ENCODE measurements around the gene INTS1. TPM values are rescaled to one million over a fixed set of nuclear protein-coding genes. Genes with fewer than 3 reads are reported as not detected.

The INTS1 gene
- polyA plus RNA-seq, 1 experiment: 21.8 TPM

DNA sequence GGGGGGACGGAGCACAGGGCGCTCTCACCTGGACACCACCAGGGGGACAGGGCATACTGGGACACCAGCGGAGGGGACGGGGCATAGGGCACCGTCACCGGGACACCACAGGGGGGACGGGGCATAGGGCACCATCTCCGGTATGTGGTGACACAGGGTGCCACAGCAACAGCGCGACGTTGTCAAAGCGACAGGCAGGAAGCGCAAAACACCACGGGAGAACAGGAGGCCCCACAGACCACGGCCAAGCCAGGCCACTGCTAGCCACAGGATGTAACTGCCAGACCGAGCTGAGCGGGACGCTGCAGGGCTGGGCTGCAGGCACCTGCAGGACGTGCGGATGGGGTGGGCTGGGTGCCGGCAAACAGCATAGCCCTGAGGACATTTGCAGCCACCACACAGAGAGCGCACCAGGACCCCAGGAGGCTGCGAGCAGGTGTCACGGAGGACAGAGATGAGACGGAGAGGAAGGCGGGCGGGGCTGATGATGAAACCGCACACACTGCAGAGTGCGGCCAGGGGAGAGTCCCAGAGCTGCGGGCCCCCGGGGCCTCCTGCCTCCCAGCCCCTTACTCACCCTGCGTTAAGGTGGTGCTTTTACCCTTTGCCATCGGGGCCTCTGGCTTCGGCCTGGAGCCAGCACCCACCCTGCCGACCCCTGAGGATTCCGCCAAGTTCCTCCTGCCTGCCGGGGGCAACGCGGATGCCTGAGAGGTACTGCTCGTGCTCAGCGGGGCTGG lies 62.4 kb downstream of the INTS1 start:
- Histone ChIP-seq H3K27me3 (ENCODE audit: control insufficient read depth, insufficient read depth, low read length) (no peaks in the 10 kb centered on the region), H3K4me3 (ENCODE audit: low read depth, low read length) (no peak overlapping the region), H3K36me3 (ENCODE audit: control insufficient read depth, insufficient read depth, low read length) (peaks cover 11% of the 10 kb centered on the region)
- TF ChIP-seq, protein P1, sequence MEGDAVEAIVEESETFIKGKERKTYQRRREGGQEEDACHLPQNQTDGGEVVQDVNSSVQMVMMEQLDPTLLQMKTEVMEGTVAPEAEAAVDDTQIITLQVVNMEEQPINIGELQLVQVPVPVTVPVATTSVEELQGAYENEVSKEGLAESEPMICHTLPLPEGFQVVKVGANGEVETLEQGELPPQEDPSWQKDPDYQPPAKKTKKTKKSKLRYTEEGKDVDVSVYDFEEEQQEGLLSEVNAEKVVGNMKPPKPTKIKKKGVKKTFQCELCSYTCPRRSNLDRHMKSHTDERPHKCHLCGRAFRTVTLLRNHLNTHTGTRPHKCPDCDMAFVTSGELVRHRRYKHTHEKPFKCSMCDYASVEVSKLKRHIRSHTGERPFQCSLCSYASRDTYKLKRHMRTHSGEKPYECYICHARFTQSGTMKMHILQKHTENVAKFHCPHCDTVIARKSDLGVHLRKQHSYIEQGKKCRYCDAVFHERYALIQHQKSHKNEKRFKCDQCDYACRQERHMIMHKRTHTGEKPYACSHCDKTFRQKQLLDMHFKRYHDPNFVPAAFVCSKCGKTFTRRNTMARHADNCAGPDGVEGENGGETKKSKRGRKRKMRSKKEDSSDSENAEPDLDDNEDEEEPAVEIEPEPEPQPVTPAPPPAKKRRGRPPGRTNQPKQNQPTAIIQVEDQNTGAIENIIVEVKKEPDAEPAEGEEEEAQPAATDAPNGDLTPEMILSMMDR (IDR thresholded peaks at IDR 0.05; ENCODE audit: insufficient read depth, low read depth, low read length): no peak
- CTCF ChIA-PET: interaction anchor here (4.2 kb wide), 1 partner anchor 9 kb away, joined by 21 read pairs; no protein-coding TSS in a partner anchor
- POLR2A ChIA-PET: no interaction called here
- DNase-seq (ENCODE audit: low read depth): no peak

DNA sequence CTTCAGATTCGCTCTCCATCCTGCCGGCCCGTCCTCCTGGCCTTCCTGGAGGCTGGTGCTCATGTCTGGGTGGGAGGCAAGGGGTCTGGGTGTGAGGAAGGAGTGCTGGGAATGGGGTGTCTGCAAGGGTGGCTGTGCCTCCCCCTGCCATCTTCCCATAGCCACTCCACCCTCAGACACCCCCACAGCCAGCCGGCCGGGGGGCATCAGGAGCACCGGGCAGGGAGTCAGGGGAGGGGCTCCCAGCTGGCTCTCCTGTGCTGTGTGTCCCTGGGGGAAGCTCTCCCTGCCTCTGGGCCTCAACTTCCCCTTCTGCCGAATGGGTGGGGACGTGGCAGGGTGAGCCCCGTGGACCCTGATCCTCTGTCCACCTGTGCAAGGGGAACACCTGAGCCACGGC lies 63.6 kb downstream of the INTS1 start:
- Histone ChIP-seq H3K27me3 (ENCODE audit: control insufficient read depth, insufficient read depth, low read length) (no peaks in the 10 kb centered on the region), H3K4me3 (ENCODE audit: low read depth, low read length) (no peak overlapping the region), H3K36me3 (ENCODE audit: control insufficient read depth, insufficient read depth, low read length) (peaks cover 11% of the 10 kb centered on the region)
- no peak for DNase-seq (ENCODE audit: low read depth)
- POLR2A ChIA-PET: no interaction called here
- CTCF ChIA-PET: interaction anchor here (1.3 to 4.2 kb wide), 2 partner anchors 8 kb away, joined by 3 to 21 read pairs; no protein-coding TSS in a partner anchor
- TF ChIP-seq, protein P1 (IDR thresholded peaks at IDR 0.05; ENCODE audit: insufficient read depth, low read depth, low read length): no peak

DNA sequence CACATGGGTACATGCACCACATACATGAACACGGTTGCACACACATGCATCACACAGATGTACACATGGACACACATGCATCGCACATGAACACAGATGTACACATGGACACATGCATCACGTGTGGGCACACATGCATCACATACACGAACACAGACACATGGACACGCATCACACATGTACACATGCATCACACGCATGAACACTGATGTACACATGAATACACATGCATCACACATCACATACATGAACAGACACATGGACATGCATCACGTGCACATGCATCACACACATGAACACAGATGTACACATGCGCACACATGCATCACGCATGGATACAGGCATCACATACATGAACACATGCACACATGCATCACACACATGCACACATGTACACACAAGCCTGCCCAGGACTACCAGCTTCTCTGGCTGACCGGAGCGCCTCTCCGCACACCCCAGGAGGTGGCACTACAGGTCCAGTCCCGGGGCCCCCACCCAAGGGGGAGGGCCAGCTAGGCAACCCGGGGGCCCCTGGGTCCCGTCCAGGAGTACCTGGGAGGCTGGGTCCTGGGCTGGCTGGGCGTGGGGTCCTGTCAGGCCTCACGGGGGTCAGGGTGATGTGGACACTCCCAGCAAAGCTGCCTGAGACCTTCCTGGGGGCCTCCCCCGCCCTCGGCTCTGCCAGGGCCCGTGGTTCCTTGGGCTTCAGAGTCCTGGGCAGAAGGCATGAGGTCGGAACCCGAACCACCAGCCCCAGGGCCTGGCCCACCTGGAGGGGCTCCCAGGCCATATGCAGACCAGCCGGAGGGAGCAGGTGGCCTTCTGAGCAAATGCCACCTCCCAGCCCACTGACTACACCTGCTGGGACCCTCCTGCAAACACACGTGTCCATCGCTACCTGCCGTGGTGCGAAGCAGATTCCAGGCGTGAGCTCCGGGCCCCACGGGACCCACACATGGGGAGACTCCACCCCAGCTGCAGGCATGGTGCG lies 64.5 kb downstream of the INTS1 start:
- ChIA-PET POLR2A (no interaction called here), CTCF (interaction anchor here (0.6 to 4.2 kb wide), 9 partner anchors 7 to 254 kb away, joined by 3 to 21 read pairs (median 3); no protein-coding TSS in a partner anchor)
- H3K36me3 ChIP-seq (ENCODE audit: control insufficient read depth, insufficient read depth, low read length): peaks cover 11% of the 10 kb centered on the region
- TF ChIP-seq, protein P1 (IDR thresholded peaks at IDR 0.05; ENCODE audit: insufficient read depth, low read depth, low read length): no peak
- DNase-seq (ENCODE audit: low read depth): no peak
- no peak overlapping the region for H3K4me3 ChIP-seq (ENCODE audit: low read depth, low read length)
- H3K27me3 ChIP-seq (ENCODE audit: control insufficient read depth, insufficient read depth, low read length): no peaks in the 10 kb centered on the region

DNA sequence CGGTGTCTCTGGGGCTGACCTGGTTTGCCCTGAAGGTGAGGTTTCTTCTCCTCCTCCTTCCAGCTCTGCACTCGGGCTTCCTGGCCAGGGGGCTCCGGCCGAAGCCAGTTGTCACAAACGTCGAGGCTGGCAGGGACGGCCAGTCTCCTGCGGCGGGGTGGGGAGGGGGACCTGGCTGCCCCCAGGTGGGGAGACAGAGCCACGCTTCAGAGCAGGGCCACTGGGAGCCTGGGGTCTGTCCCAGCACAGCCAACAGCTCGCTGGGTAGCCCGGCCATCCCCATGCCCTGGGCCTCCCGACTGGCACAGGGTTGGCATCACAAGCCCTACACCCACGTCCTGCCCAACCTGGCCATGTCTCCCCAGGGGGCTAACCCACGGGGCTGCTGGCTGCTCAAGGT lies 65.4 kb downstream of the INTS1 start:
- ChIA-PET CTCF (interaction anchor here (0.7 to 1.6 kb wide), 4 partner anchors 10 to 253 kb away, joined by 3 to 4 read pairs (median 3); no protein-coding TSS in a partner anchor), POLR2A (no interaction called here)
- no peak overlapping the region for H3K4me3 ChIP-seq (ENCODE audit: low read depth, low read length)
- peaks cover 11% of the 10 kb centered on the region for H3K36me3 ChIP-seq (ENCODE audit: control insufficient read depth, insufficient read depth, low read length)
- no peak for DNase-seq (ENCODE audit: low read depth)
- no peaks in the 10 kb centered on the region for H3K27me3 ChIP-seq (ENCODE audit: control insufficient read depth, insufficient read depth, low read length)
- TF ChIP-seq, protein P1 (IDR thresholded peaks at IDR 0.05; ENCODE audit: insufficient read depth, low read depth, low read length): no peak

DNA sequence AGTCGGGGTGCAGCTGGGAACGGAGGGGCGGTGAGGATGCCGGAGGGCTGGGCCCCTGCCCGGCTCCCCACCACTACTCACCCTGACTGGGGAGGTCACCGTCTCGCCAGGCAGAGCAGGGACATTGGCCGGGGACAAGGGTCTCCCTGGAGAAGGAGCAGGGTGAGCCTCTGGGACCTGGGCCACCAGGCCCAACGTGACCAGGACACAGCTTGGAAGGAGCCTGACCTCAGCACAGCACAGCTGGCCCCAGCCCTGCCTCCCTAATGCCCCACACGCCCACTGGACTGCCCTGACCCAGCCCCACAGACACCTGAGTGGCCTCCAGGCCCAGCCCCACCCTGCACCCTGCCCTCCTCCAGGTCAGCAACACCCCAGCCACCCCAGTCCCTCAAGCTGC lies 66.0 kb downstream of the INTS1 start:
- ChIA-PET CTCF (interaction anchor here (0.9 to 1.6 kb wide), 2 partner anchors 36 to 115 kb away, joined by 3 read pairs; no protein-coding TSS in a partner anchor), POLR2A (no interaction called here)
- Histone ChIP-seq H3K4me3 (ENCODE audit: low read depth, low read length) (no peak overlapping the region), H3K36me3 (ENCODE audit: control insufficient read depth, insufficient read depth, low read length) (peaks cover 11% of the 10 kb centered on the region), H3K27me3 (ENCODE audit: control insufficient read depth, insufficient read depth, low read length) (no peaks in the 10 kb centered on the region)
- TF ChIP-seq, protein P1 (IDR thresholded peaks at IDR 0.05; ENCODE audit: insufficient read depth, low read depth, low read length): no peak
- DNase-seq (ENCODE audit: low read depth): no peak
